GM12878 (cell line): ENCODE results near the gene MUC5B. TPM values are rescaled to one million over a fixed set of nuclear protein-coding genes. Genes with fewer than 3 reads are reported as not detected.

Source experiments
- ATAC-seq: fragments of 200-7000 bp; cut with Tn5 transposase; 3 replicates; pipeline ENCODE4 v1.9.1; 2020; ENCODE audit warnings: mild to moderate bottlenecking, moderate library complexity
- BruUV-seq: library from RNA; stranded (reverse); fragments of 400-500 nt; replicated peaks from 2 replicates; lab custom pipeline; 2021; lab: Mats Ljungman, UMichigan
- CTCF ChIA-PET: fragments of 300-600 bp; sonication (Branson Sonifier 250); formaldehyde crosslinking; extraction: SDS; loops from one replicate; lab custom pipeline; 2021; ENCODE audit warnings: inconsistent platforms; lab: Yijun Ruan, JAX
- POLR2A ChIA-PET: fragments of 350-600 bp; formaldehyde crosslinking; extraction: SDS; loops from one replicate; lab custom pipeline; 2021; ENCODE audit warnings: inconsistent platforms; lab: Charles Lee
- RAD21 ChIA-PET: fragments of 300-600 bp; sonication (Branson Sonifier 250); formaldehyde crosslinking; loops from one replicate; lab custom pipeline; 2023; ENCODE audit warnings: antibody characterized with exemption; ENCODE audit not compliant: unreplicated experiment; lab: Charles Lee
- SMC1A ChIA-PET: fragments of 300-600 bp; sonication (Branson Sonifier 250); formaldehyde crosslinking; loops from one replicate; lab custom pipeline; 2023; ENCODE audit not compliant: unreplicated experiment, uncharacterized antibody; lab: Charles Lee
- DNase-seq: peaks from one replicate; pipeline ENCODE4 v3.0.0-alpha.2; 2011; ENCODE audit warnings: low read depth, low spot score
- FAIRE-seq: peaks from 3 replicates; lab custom pipeline; 2011; peaks lifted over from hg19 to GRCh38; lab: Jason Lieb, UNC
- H2AFZ ChIP-seq: 2 replicates; pipeline ENCODE4 v1.6.0; 2011; ENCODE audit warnings: low read depth, low read length, control low read depth; ENCODE audit not compliant: control insufficient read depth
- H3K27ac ChIP-seq: 2 replicates; pipeline ENCODE4 v1.5.1; 2011; ENCODE audit warnings: control low read depth; ENCODE audit not compliant: control insufficient read depth, insufficient read depth
- H3K27me3 ChIP-seq, 2 experiments: replicated peaks in 1 of 2; 2 replicates each; pipeline versions ENCODE4 v1.6.0 to v1.6.1; 2011; ENCODE audit warnings: low read length in 1 of 2; ENCODE audit not compliant: control insufficient read depth in 2 of 2, insufficient read depth in 2 of 2
- H3K36me3 ChIP-seq, 2 experiments: 2 replicates each; pipeline ENCODE4 v1.5.1; 2011; ENCODE audit warnings: low read length in 1 of 2; ENCODE audit not compliant: control insufficient read depth in 2 of 2, insufficient read depth in 2 of 2
- H3K4me1 ChIP-seq: 2 replicates; pipeline ENCODE4 v1.6.1; 2011; ENCODE audit warnings: mild to moderate bottlenecking, low read length, moderate library complexity, mixed read lengths; ENCODE audit not compliant: control insufficient read depth, insufficient read depth
- H3K4me2 ChIP-seq: 2 replicates; pipeline ENCODE4 v1.6.0; 2011; ENCODE audit warnings: control low read depth; ENCODE audit not compliant: control insufficient read depth, insufficient read depth
- H3K4me3 ChIP-seq: fragments of 200-600 bp; sonication (generic); 2 replicates; pipeline ENCODE4 v1.5.1; 2016
- H3K79me2 ChIP-seq: 2 replicates; pipeline ENCODE4 v1.6.0; 2011; ENCODE audit warnings: low read length; ENCODE audit not compliant: control insufficient read depth, insufficient read depth
- H3K9ac ChIP-seq: 2 replicates; pipeline ENCODE4 v1.8.0; 2011; ENCODE audit warnings: low read length, control low read depth, mixed read lengths; ENCODE audit not compliant: control insufficient read depth, insufficient read depth
- H3K9me3 ChIP-seq: replicated peaks from 3 replicates; pipeline ENCODE4 v1.5.1; 2011; ENCODE audit warnings: mild to moderate bottlenecking, low read length; ENCODE audit not compliant: control insufficient read depth, insufficient read depth
- H4K20me1 ChIP-seq: 2 replicates; pipeline ENCODE4 v1.6.0; 2011; ENCODE audit not compliant: control insufficient read depth, insufficient read depth
- GABPA ChIP-seq: IDR thresholded peaks from 2 replicates; pipeline ENCODE4 v1.6.1; 2014; ENCODE audit warnings: antibody characterized with exemption, low read depth, mild to moderate bottlenecking, inconsistent platforms
- KLF5 ChIP-seq: fragments of 450-650 bp; IDR thresholded peaks from 2 replicates; pipeline ENCODE4 v1.6.1; 2014; ENCODE audit warnings: mild to moderate bottlenecking; ENCODE audit not compliant: partially characterized antibody
- NFYB ChIP-seq: IDR thresholded peaks from 2 replicates; pipeline ENCODE4 v1.6.1; 2011; ENCODE audit warnings: low read depth, mild to moderate bottlenecking, low read length, improper control_type of control experiment, moderate library complexity; ENCODE audit not compliant: insufficient read depth
- PAX8 ChIP-seq: fragments of 450-650 bp; IDR thresholded peaks from 2 replicates; pipeline ENCODE4 v1.6.1; 2017; ENCODE audit warnings: mild to moderate bottlenecking, moderate library complexity
- REST ChIP-seq: IDR thresholded peaks from 2 replicates; pipeline ENCODE4 v1.6.1; 2012; ENCODE audit warnings: mild to moderate bottlenecking, low read depth, low read length
- RUNX3 ChIP-seq: IDR thresholded peaks from 2 replicates; pipeline ENCODE4 v1.6.1; 2012; ENCODE audit warnings: low read length, inconsistent platforms
- STAT1 ChIP-seq: fragments of 450-650 bp; conservative IDR thresholded peaks from 2 replicates; pipeline ENCODE4 v1.6.1; 2014; ENCODE audit warnings: antibody characterized with exemption, mild to moderate bottlenecking
- STAT3 ChIP-seq: IDR thresholded peaks from 2 replicates; pipeline ENCODE4 v1.6.1; 2011; ENCODE audit warnings: low read depth, low read length, improper control_type of control experiment
- WGBS: methylation state at CpG from one replicate; pipeline ENCODE4 v1.1.6; 2016; ENCODE audit warnings: low lambda C conversion rate; ENCODE audit not compliant: insufficient replicate concordance, insufficient coverage; ENCODE audit errors: missing lambda C conversion rate; 5-methylcytosine and 5-hydroxymethylcytosine counted together
- in situ Hi-C: fragments of 300-500 bp; cut with MboI; formaldehyde crosslinking; loops from 9 replicates; pipeline ENCODE4 v1.14.3; 2018; ENCODE audit warnings: mixed read lengths
- intact Hi-C: fragments of 100-400 bp; cut with micrococcal nuclease; formaldehyde crosslinking; loops from one replicate; pipeline ENCODE4 v1.14.2; 2022; ENCODE audit not compliant: unreplicated experiment
- polyA plus RNA-seq, 11 experiments: library from polyadenylated mRNA; depleted of rRNA in 4 of 11; unstranded in 6 of 11; stranded (reverse) in 5 of 11; fragments of >200 nt; fragmentation: Nextera tagmentation in 4 of 11; fragmentation: Illumina TruSeq in 1 of 11; extraction: Ambion mirVana in 4 of 11; extraction: Trizol in 1 of 11; gene quantifications; 1 replicate in 1 of 11; 2 replicates in 10 of 11; pipeline versions ENCODE4 v1.2.1 to v1.2.3, GENCODE V29; 2011 to 2016; ENCODE audit warnings: inconsistent platforms in 2 of 11, missing spikeins in 2 of 11, low read depth in 1 of 11
- total RNA-seq, 4 experiments: library from RNA; depleted of rRNA in 3 of 4; stranded (reverse); fragments of >200 nt in 3 of 4; fragmentation: Illumina TruSeq in 1 of 4; extraction: Trizol in 1 of 4; gene quantifications; 2 replicates each; pipeline versions ENCODE4 v1.2.1 to v1.2.3, GENCODE V29; 2013 to 2021

MUC5B gene
- total and polyA plus RNA-seq, 10 of the 15 experiments (the other 5 are each of a cell fraction or from before 2014, with no cell fraction given) = 1.5 TPM; not detected in 9

GRCh38 chr11:1177020-1177770 lies 45.7 kb upstream of the MUC5B start:
- Histone ChIP-seq H3K9me3 (no peaks in the 10 kb centered on the region; the same call in 2 of the 3 replicates), H2AFZ (no peak overlapping the region), H3K36me3 (no peaks in the 10 kb centered on the region), H3K9ac (no peak overlapping the region), H3K27ac (no peak overlapping the region)
- RAD21 ChIA-PET = no interaction called here
- ATAC-seq (no peak), DNase-seq (no peak)
- POLR2A ChIA-PET = no interaction called here
- in situ Hi-C loops = no loop called here
- TF ChIP-seq STAT1 (no peak), KLF5 (no peak), GABPA (no peak), RUNX3 (no peak), REST (no peak), STAT3 (no peak), NFYB (no peak), PAX8 (no peak)
- TF ChIP-seq, all 136 proteins: peak for 0
- SMC1A ChIA-PET = no interaction called here
- Histone ChIP-seq H3K27me3 (no peaks in the 10 kb centered on the region), H3K79me2 (no peaks in the 10 kb centered on the region), H4K20me1 (no peaks in the 10 kb centered on the region), H3K4me2 (no peak overlapping the region), H3K4me1 (no peaks in the 10 kb centered on the region), H3K4me3 (no peak overlapping the region)
- no peak for FAIRE-seq
- intact Hi-C loops = no loop called here
- BruUV-seq = no TSS peak
- 69% methylated on average over 28 of the region's 34 CpGs for WGBS
- CTCF ChIA-PET = no interaction called here
